Panc1 (cell line): ENCODE measurements around the gene OLFML3. TPM values are rescaled to one million over a fixed set of nuclear protein-coding genes. Genes with fewer than 3 reads are reported as not detected.

Experiments used
- ATAC-seq: fragments of 200-7000 bp; cut with Tn5 transposase; 2 replicates; pipeline ENCODE4 v1.9.1; 2020; ENCODE audit warnings: mild to moderate bottlenecking, moderate library complexity
- BruUV-seq: library from RNA; stranded (reverse); fragments of 400-500 nt; replicated peaks from 2 replicates; lab custom pipeline; 2021; lab: Mats Ljungman, UMichigan
- CTCF ChIA-PET: fragments of 300-600 bp; sonication (Branson Sonifier 250); formaldehyde crosslinking; loops from one replicate; lab custom pipeline; 2022; ENCODE audit warnings: antibody characterized with exemption; lab: Charles Lee
- POLR2A ChIA-PET: fragments of 300-600 bp; sonication (Branson Sonifier 250); formaldehyde crosslinking; loops from one replicate; lab custom pipeline; 2022; ENCODE audit warnings: antibody characterized with exemption; lab: Charles Lee
- DNase-seq: peaks from one replicate; pipeline ENCODE4 v3.0.0-alpha.2; 2010; ENCODE audit warnings: low read depth, low spot score
- H3K27ac ChIP-seq: 2 replicates; pipeline ENCODE4 v1.5.1; 2011; ENCODE audit warnings: mild to moderate bottlenecking, low read length, inconsistent platforms
- H3K27me3 ChIP-seq: fragments of 200-500 bp; sonication (Bioruptor generic); 2 replicates; pipeline ENCODE4 v1.6.0; 2014; ENCODE audit warnings: low read length, inconsistent platforms; ENCODE audit not compliant: control insufficient read depth, insufficient read depth
- H3K36me3 ChIP-seq: fragments of 200-500 bp; sonication (Bioruptor generic); 2 replicates; pipeline ENCODE4 v1.5.1; 2014; ENCODE audit warnings: inconsistent platforms, mild to moderate bottlenecking, low read length, moderate library complexity; ENCODE audit not compliant: control insufficient read depth, insufficient read depth
- H3K4me1 ChIP-seq: 2 replicates; pipeline ENCODE4 v1.5.1; 2011; ENCODE audit warnings: inconsistent platforms, mild to moderate bottlenecking, low read length, moderate library complexity; ENCODE audit not compliant: control insufficient read depth, insufficient read depth
- H3K4me3 ChIP-seq, 2 experiments: 2 replicates each; pipeline ENCODE4 v1.5.1; 2011 to 2012; ENCODE audit warnings: low read depth in 2 of 2, low read length in 2 of 2, mild to moderate bottlenecking in 2 of 2, inconsistent platforms in 1 of 2, moderate library complexity in 1 of 2
- H3K9me3 ChIP-seq: fragments of 200-500 bp; sonication (Bioruptor generic); 2 replicates; pipeline ENCODE4 v1.5.1; 2014; ENCODE audit warnings: low read depth, mild to moderate bottlenecking, inconsistent platforms, low read length, moderate library complexity; ENCODE audit not compliant: control insufficient read depth, insufficient read depth
- CTCF ChIP-seq: fragments of 450-650 bp; IDR thresholded peaks from 2 replicates; pipeline ENCODE4 v1.5.1; 2017; ENCODE audit warnings: mild to moderate bottlenecking
- POLR2AphosphoS5 ChIP-seq: IDR thresholded peaks from 2 replicates; pipeline ENCODE4 v1.6.1; 2012; ENCODE audit warnings: mild to moderate bottlenecking, low read depth, low read length, moderate library complexity
- REST ChIP-seq, 2 experiments: IDR thresholded peaks; 2 replicates each; pipeline ENCODE4 v1.6.1; 2011 to 2012; ENCODE audit warnings: low read depth in 2 of 2, control low read depth in 1 of 2, low read length in 1 of 2, mild to moderate bottlenecking in 1 of 2, moderate library complexity in 1 of 2; ENCODE audit not compliant: insufficient read depth in 1 of 2
- SIN3A ChIP-seq: IDR thresholded peaks from 2 replicates; pipeline ENCODE4 v1.6.1; 2012; ENCODE audit warnings: low read depth, mild to moderate bottlenecking, low read length, moderate library complexity, borderline replicate concordance; ENCODE audit not compliant: insufficient read depth
- TCF7L2 ChIP-seq: IDR thresholded peaks from 2 replicates; pipeline ENCODE4 v1.6.1; 2011; ENCODE audit warnings: mild to moderate bottlenecking, low read depth, low read length, inconsistent platforms
- in situ Hi-C: cut with HindIII; loops from 2 replicates; pipeline ENCODE4 v1.10.0; 2016; ENCODE audit warnings: low sequenced_read_pairs, low pct_unique_long_range_greater_than_20kb
- intact Hi-C: fragments of 100-400 bp; cut with micrococcal nuclease; formaldehyde crosslinking; loops from one replicate; pipeline ENCODE4 v1.10.0; 2022; ENCODE audit not compliant: unreplicated experiment
- total RNA-seq: library from RNA; stranded (reverse); gene quantifications from one replicate; pipeline ENCODE4 v1.2.1, GENCODE V29; 2021; ENCODE audit not compliant: unreplicated experiment

Gene OLFML3
- total RNA-seq, 1 experiment from 2014 or later, result 0.15 TPM

GRCh38 chr1:113958691-113959090, 20.6 kb upstream of the OLFML3 start:
- in situ Hi-C loops (no loop called here), intact Hi-C loops (no loop called here)
- ATAC-seq, result no peak
- no peak overlapping the region for H3K4me3 ChIP-seq
- TF ChIP-seq TCF7L2 (no peak), SIN3A (no peak), CTCF (no peak), REST (IDR thresholded peaks at IDR 0.05; ENCODE audit: insufficient read depth in 1 of 2, low read depth in 2 of 2, low read length in 1 of 2) (no peak), POLR2AphosphoS5 (no peak)
- no peak for DNase-seq
- H3K9me3 ChIP-seq, result no peaks in the 10 kb centered on the region
- no peaks in the 10 kb centered on the region for H3K4me1 ChIP-seq
- H3K27ac ChIP-seq, result no peak overlapping the region
- peaks cover 14% of the 10 kb centered on the region for H3K36me3 ChIP-seq
- BruUV-seq, result no TSS peak
- H3K27me3 ChIP-seq, result no peaks in the 10 kb centered on the region
- ChIA-PET POLR2A (no interaction called here), CTCF (no interaction called here)

- peaks cover 7% of the 10 kb centered on the region for H3K36me3 ChIP-seq
- H3K4me3 ChIP-seq, result no peak overlapping the region
- intact Hi-C loops (no loop called here), in situ Hi-C loops (no loop called here)
- DNase-seq, result no peak
- ChIA-PET POLR2A (interaction anchor here (0.5 kb wide), 1 partner anchor 753 kb away, joined by 3 read pairs; no protein-coding TSS in a partner anchor), CTCF (interaction anchor here (0.6 kb wide), 1 partner anchor 33 kb away, joined by 12 read pairs; no protein-coding TSS in a partner anchor)
- no peaks in the 10 kb centered on the region for H3K4me1 ChIP-seq
- no peaks in the 10 kb centered on the region for H3K27me3 ChIP-seq
- TF ChIP-seq POLR2AphosphoS5, result no peak
- TF ChIP-seq REST (IDR thresholded peaks at IDR 0.05; ENCODE audit: insufficient read depth in 1 of 2, low read depth in 2 of 2, low read length in 1 of 2), result no peak
- no peak for TF ChIP-seq SIN3A
- TF ChIP-seq CTCF, result 0 out of 2 replicates have a peak, but pooled peaks have one; percentile 21
- no peak for TF ChIP-seq TCF7L2
- no TSS peak for BruUV-seq
- no peak overlapping the region for H3K27ac ChIP-seq
- H3K9me3 ChIP-seq, result no peaks in the 10 kb centered on the region
- no peak for ATAC-seq
Measured at GRCh38 chr1:113963281-113963906, 15.9 kb upstream of the OLFML3 start.
